GM21619 (cell line): Measurements from ENCODE around the gene CELF4.

ENCODE experiments used
- ATAC-seq: cut with Tn5 transposase; IDR thresholded peaks from one replicate; pipeline ENCODE4 v1.9.1; 2021; ENCODE audit not compliant: unreplicated experiment

The CELF4 gene

GRCh38 chr18:37247497-37248161, 318.0 kb downstream of the CELF4 start:
- ATAC-seq, result no peak

- no peak for ATAC-seq
These were observed 318.7 kb downstream of the CELF4 start for GRCh38 chr18:37246779-37247340.

GRCh38 chr18:37244618-37245017, 321.0 kb downstream of the CELF4 start:
- ATAC-seq, result no peak

GRCh38 chr18:37243741-37244140, 321.9 kb downstream of the CELF4 start:
- ATAC-seq, result no peak

- ATAC-seq, result no peak
These were observed 322.6 kb downstream of the CELF4 start for GRCh38 chr18:37242826-37243560.

GRCh38 chr18:37242091-37242490, 323.5 kb downstream of the CELF4 start:
- no peak for ATAC-seq

- no peak for ATAC-seq
These were observed 327.1 kb downstream of the CELF4 start for GRCh38 chr18:37238282-37239108.

GRCh38 chr18:37235583-37235982, 330.0 kb downstream of the CELF4 start:
- no peak for ATAC-seq

- ATAC-seq, result no peak
These were observed 334.3 kb downstream of the CELF4 start for GRCh38 chr18:37231251-37231650.

GRCh38 chr18:37230768-37231167, 334.8 kb downstream of the CELF4 start:
- no peak for ATAC-seq

GRCh38 chr18:37225279-37225678, 340.3 kb downstream of the CELF4 start:
- no peak for ATAC-seq

- no peak for ATAC-seq
These were observed 342.6 kb downstream of the CELF4 start for GRCh38 chr18:37222999-37223378.

- no peak for ATAC-seq
These were observed 343.1 kb downstream of the CELF4 start for GRCh38 chr18:37222354-37222998.

- no peak for ATAC-seq
These were observed 346.3 kb downstream of the CELF4 start for GRCh38 chr18:37219257-37219656.

- ATAC-seq, result no peak
These were observed 347.5 kb downstream of the CELF4 start for GRCh38 chr18:37218022-37218590.

- ATAC-seq, result no peak
These were observed 354.8 kb downstream of the CELF4 start for GRCh38 chr18:37210781-37211180.

- no peak for ATAC-seq
These were observed 358.3 kb downstream of the CELF4 start for GRCh38 chr18:37207343-37207742.

GRCh38 chr18:37199741-37200140, 365.9 kb downstream of the CELF4 start:
- ATAC-seq, result no peak
